Heart left ventricle (tissue), 16 donors: ENCODE measurements around the gene SLC34A3. TPM values are rescaled to one million over a fixed set of nuclear protein-coding genes. Genes with fewer than 3 reads are reported as not detected.

ENCODE experiments used
- ATAC-seq, 4 donors: fragments of 200-7000 bp; cut with Tn5 transposase; one replicate each; pipeline ENCODE4 v1.9.1; 2020 to 2022; ENCODE audit warnings: moderate library complexity in 4 of 4, mild to moderate bottlenecking in 3 of 4, moderate number of reproducible peaks in 1 of 4
- DNase-seq, 5 donors: peaks; one replicate each; pipeline ENCODE4 v3.0.0-alpha.2; 2020
- H3K27ac ChIP-seq, 12 donors: fragments of 200-600 bp; sonication (generic) in 4 of 12; one replicate each; pipeline versions ENCODE4 v1.5.0 to v1.8.0; 2016 to 2022; ENCODE audit warnings: mild to moderate bottlenecking in 2 of 12
- H3K27me3 ChIP-seq, 9 donors: fragments of 200-600 bp; sonication (generic) in 2 of 9; one replicate each; pipeline versions ENCODE4 v1.5.1 to v1.8.0; 2016 to 2022; ENCODE audit warnings: mild to moderate bottlenecking in 3 of 9
- H3K36me3 ChIP-seq, 9 donors: fragments of 200-600 bp; sonication (generic) in 2 of 9; one replicate each; pipeline versions ENCODE4 v1.5.0 to v1.8.0; 2018 to 2022; ENCODE audit warnings: mild to moderate bottlenecking in 2 of 9
- H3K4me1 ChIP-seq, 12 donors: fragments of 200-600 bp; sonication (generic) in 4 of 12; one replicate each; pipeline versions ENCODE4 v1.5.0 to v1.8.0; 2016 to 2022; ENCODE audit warnings: mild to moderate bottlenecking in 3 of 12
- H3K4me3 ChIP-seq, 12 donors: fragments of 200-600 bp; sonication (generic) in 4 of 12; one replicate each; pipeline versions ENCODE4 v1.5.0 to v1.8.0; 2017 to 2022; ENCODE audit warnings: mild to moderate bottlenecking in 9 of 12, moderate library complexity in 4 of 12
- H3K9me3 ChIP-seq, 12 donors: fragments of 200-600 bp; sonication (generic) in 4 of 12; one replicate each; pipeline versions ENCODE4 v1.5.0 to v1.8.0; 2016 to 2022; ENCODE audit warnings: mild to moderate bottlenecking in 1 of 12
- POLR2A ChIP-seq, 2 donors: fragments of 450-650 bp; IDR thresholded peaks; one replicate each; pipeline ENCODE4 v1.6.1; 2017; ENCODE audit warnings: antibody characterized with exemption in 2 of 2, mild to moderate bottlenecking in 2 of 2, moderate library complexity in 2 of 2
- WGBS, 4 donors: extraction: QIAGEN DNeasy Blood & Tissue Kit in 2 of 4; methylation state at CpG; one replicate each; pipeline versions ENCODE4 v1.1.5 to v1.1.7; 2013 to 2018; 5-methylcytosine and 5-hydroxymethylcytosine counted together
- intact Hi-C, 10 donors: fragments of 100-400 bp; cut with DNase I; formaldehyde crosslinking; loops; one replicate each; pipeline versions ENCODE4 v1.11.1 to v1.14.2; 2022
- polyA plus RNA-seq, 2 donors: library from polyadenylated mRNA; stranded (reverse); fragments of 200-250 nt; gene quantifications; one replicate each; pipeline ENCODE4 v1.2.3, GENCODE V29; 2013
- total RNA-seq, 9 donors: library from RNA; depleted of rRNA in 2 of 9; stranded (reverse); fragments of >200 nt in 2 of 9; fragmentation: NEBNext Ultra II Directional in 3 of 9; extraction: Animal tissue kit (Norgen Biotek cat#: 25700) in 3 of 9; gene quantifications; one replicate each; pipeline versions ENCODE4 v1.1.0 to v1.2.4, GENCODE V29; 2016 to 2023
- TF ChIP-seq, protein P1 (sequence below), 12 donors: fragments of 200-600 bp; sonication (generic) in 4 of 12; IDR thresholded peaks; one replicate each; pipeline versions ENCODE4 v1.5.0 to v1.8.0; 2018 to 2022; ENCODE audit warnings: antibody characterized with exemption in 12 of 12, mild to moderate bottlenecking in 5 of 12
- donor health status: ischemic (EF 13 %, LVEDD 7.1; RV severe dilation, severe dysfunction).
- donor health status: healthy with polysubstance abuse.
- donor health status: DM: no; HTN: yes; CAD: no.
- donor health status: DM: no; HTN: no; CAD: no.
- donor health status: ischemic (EF 25% LVEDD 6.9; RV normal size, moderate dysfunction).
- donor health status: ischemic (EF 25% LVEDD 5.7; RV mildly dilated, moderate dysfunction).
- donor health status: healthy.
- donor health status: DM: yes; HTN: yes; CAD: no.
- donor health status: ischemic (EF 35%, LVEDD 5.7; RV mildly dilated, moderate dysfunction).
- donor health status: nonischemic (EF 11% LVEDD 7.7; RV severe dilation, severe dysfunction).
- donor health status: DM: yes; HTN: yes; CAD: no.
- donor health status: PGD.
- donor health status: ischemic (EF 29% LVEDD 5.4; RV normal size, mild dysfunction).
- donor health status: nonischemic (EF 23%, LVEDD 6.1; RV moderate dilation, normal function).

The SLC34A3 gene
- total and polyA plus RNA-seq, 11 donors = not detected

DNA sequence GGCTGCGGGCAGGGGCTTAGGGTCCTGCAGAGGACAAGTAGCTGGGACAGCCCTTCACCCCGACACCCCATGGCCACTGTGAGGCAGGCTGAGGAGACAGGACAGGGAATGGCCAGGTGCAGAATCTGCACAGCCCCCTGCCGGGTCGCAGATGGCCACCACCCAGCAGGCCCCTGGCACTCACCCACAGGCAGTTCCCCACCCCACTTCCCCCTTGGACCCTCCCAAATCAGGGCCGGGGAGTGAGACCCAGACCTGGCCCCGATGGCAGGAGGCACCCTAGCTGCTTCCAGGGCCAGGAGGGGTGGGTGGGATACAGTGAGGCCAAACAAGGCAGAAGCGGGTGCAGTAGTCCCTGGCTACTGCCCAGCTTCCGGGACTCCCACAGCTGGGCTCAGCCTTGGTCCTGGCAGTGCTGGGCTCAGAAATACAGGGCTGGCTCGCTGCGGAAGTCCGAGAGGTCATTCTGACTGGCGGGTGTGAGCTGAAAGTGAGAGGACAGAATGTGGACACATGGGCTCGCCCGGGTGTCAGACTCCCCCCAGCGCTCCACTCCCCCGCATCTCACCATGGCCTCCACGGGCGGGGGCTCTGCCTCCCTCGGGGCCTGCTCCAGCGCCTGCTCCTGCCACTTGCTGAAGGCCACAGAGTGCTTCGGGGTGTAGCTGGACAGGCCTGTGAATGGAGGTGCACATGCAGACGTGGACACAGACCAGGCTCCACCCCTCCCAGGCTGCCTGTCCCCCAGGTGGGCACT is 38.8 kb upstream of the SLC34A3 start:
- H3K27ac ChIP-seq = peak overlapping the region in 1 of 12 donors; percentile 98
- no peak overlapping the region for H3K4me3 ChIP-seq
- intact Hi-C loops = loop anchor here in 1 of 10 donors (5.0 kb wide), 1 partner anchor 35 kb away; the partner anchor contains the start of genes CYSRT1 and RNF224
- DNase-seq = no peak
- H3K9me3 ChIP-seq = no peaks in the 10 kb centered on the region
- TF ChIP-seq POLR2A (IDR thresholded peaks at IDR 0.05) = no peak
- no peak for ATAC-seq
- H3K27me3 ChIP-seq = no peaks in the 10 kb centered on the region
- 82 to 86% (median 84%) methylated on average over 18 to 22 of the region's 22 CpGs for WGBS, 4 donors
- H3K4me1 ChIP-seq = peaks cover 18 to 84% (median 59%) of the 10 kb centered on the region in 12 donors
- H3K36me3 ChIP-seq = peaks cover 0 to 35% (median 24%) of the 10 kb centered on the region in 9 donors

DNA sequence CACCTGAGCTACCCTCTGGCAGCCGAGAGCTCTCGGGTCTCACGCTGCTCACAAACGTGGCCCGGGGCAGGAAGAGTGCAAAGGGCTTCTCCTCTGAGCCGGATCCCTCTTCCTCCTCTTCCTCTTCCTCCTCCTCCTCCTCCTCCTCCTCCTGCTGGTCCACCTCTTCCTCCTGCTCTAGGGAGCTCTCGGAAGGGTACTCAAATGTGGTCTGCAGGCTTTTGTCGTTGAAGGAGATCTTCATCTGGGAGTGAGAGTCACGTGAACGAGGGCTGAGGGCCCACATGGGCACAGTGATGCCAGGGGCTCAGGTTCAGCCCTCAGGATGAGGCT is 38.3 kb upstream of the SLC34A3 start:
- no peak overlapping the region for H3K27ac ChIP-seq
- 76 to 87% (median 81%) methylated on average over 8 to 10 of the region's 10 CpGs for WGBS, 4 donors
- intact Hi-C loops = loop anchor here in 1 of 10 donors (5.0 kb wide), 1 partner anchor 35 kb away; the partner anchor contains the start of genes CYSRT1 and RNF224

DNA sequence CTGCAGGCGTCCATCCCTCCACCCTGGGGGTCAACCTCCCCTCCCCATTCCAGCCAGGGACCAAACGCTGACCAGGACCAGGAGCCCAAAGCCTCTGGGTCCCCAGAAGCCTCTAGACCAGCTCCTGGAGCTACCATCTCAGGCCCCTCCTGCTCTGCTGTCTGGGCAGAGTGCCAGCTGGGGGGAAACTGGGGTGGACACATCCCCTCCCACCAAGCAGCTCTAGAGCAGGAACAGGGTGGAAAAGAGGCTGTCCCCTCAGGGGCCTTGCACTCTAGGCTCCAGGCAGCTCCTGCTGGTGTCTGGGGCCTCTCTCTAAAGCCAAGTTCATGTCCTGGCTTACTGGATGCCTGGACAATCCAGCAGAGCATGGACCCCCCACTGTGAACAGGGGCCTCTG is 37.8 kb upstream of the SLC34A3 start:
- Histone ChIP-seq H3K4me3 (no peak overlapping the region), H3K9me3 (no peaks in the 10 kb centered on the region), H3K36me3 (peaks cover 0 to 30% (median 24%) of the 10 kb centered on the region in 9 donors), H3K4me1 (peaks cover 11 to 84% (median 57%) of the 10 kb centered on the region in 12 donors), H3K27ac (peak overlapping the region in 1 of 12 donors; percentile 89), H3K27me3 (no peaks in the 10 kb centered on the region)
- no peak for DNase-seq
- ATAC-seq = no peak
- TF ChIP-seq POLR2A (IDR thresholded peaks at IDR 0.05) = no peak
- TF ChIP-seq, protein P1, sequence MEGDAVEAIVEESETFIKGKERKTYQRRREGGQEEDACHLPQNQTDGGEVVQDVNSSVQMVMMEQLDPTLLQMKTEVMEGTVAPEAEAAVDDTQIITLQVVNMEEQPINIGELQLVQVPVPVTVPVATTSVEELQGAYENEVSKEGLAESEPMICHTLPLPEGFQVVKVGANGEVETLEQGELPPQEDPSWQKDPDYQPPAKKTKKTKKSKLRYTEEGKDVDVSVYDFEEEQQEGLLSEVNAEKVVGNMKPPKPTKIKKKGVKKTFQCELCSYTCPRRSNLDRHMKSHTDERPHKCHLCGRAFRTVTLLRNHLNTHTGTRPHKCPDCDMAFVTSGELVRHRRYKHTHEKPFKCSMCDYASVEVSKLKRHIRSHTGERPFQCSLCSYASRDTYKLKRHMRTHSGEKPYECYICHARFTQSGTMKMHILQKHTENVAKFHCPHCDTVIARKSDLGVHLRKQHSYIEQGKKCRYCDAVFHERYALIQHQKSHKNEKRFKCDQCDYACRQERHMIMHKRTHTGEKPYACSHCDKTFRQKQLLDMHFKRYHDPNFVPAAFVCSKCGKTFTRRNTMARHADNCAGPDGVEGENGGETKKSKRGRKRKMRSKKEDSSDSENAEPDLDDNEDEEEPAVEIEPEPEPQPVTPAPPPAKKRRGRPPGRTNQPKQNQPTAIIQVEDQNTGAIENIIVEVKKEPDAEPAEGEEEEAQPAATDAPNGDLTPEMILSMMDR (IDR thresholded peaks at IDR 0.05) = no peak
- intact Hi-C loops = loop anchor here in 1 of 10 donors (5.0 kb wide), 1 partner anchor 34 kb away; the partner anchor contains the start of genes CYSRT1 and RNF224
- 86 to 91% (median 87%) methylated on average over 2 of the region's 2 CpGs; no CpG with 5 or more reads in 1 of the 4 donors for WGBS, 4 donors

More for the DNA sequence above, 38.3 kb upstream of the SLC34A3 start:
- ATAC-seq = no peak
- no peak overlapping the region for H3K4me3 ChIP-seq
- DNase-seq = no peak
- no peak for TF ChIP-seq POLR2A (IDR thresholded peaks at IDR 0.05)
- TF ChIP-seq, protein P1 (IDR thresholded peaks at IDR 0.05) = no peak
- peaks cover 0 to 30% (median 24%) of the 10 kb centered on the region in 9 donors for H3K36me3 ChIP-seq
- H3K4me1 ChIP-seq = peaks cover 15 to 84% (median 57%) of the 10 kb centered on the region in 12 donors
- no peaks in the 10 kb centered on the region for H3K9me3 ChIP-seq
- no peaks in the 10 kb centered on the region for H3K27me3 ChIP-seq

DNA sequence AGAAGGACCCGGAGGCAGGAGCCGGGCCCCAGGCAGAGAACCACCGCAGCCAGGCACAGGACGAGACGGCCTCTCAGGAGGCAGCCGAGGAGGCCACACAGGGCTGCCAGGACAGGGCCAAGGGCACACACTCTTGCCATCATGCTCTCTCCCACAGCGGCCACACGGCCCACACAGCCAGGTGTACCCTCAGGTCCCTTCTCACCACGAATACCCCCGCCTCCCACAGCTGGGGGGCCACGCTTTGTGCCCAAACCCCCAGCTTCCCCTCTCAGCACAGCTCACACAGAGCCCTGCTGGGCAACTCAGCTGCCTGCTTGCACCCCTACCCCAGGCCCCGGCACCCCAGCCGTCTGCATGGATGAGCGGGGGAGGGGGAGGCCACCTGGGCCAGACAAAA is 36.9 kb upstream of the SLC34A3 start:
- intact Hi-C loops = loop anchor here in 1 of 10 donors (5.0 kb wide), 1 partner anchor 34 kb away; the partner anchor contains the start of genes CYSRT1 and RNF224
- Histone ChIP-seq H3K9me3 (no peaks in the 10 kb centered on the region), H3K27me3 (no peaks in the 10 kb centered on the region), H3K4me1 (peaks cover 11 to 90% (median 63%) of the 10 kb centered on the region in 12 donors), H3K4me3 (peak overlapping the region in 2 of 12 donors; percentile 33 to 37), H3K36me3 (peaks cover 0 to 30% (median 24%) of the 10 kb centered on the region in 9 donors), H3K27ac (peak overlapping the region; percentile 26 to 89 (median 66))
- TF ChIP-seq, protein P1 (IDR thresholded peaks at IDR 0.05) = no peak
- TF ChIP-seq POLR2A (IDR thresholded peaks at IDR 0.05) = no peak
- no peak for ATAC-seq
- no peak for DNase-seq
- 81 to 90% (median 84%) methylated on average over 10 to 14 of the region's 14 CpGs for WGBS, 4 donors
